PC-3 (cell line): ENCODE measurements around the gene MET.

ENCODE experiments used
- CTCF ChIP-seq: fragments of 300-600 bp; sonication (generic); conservative IDR thresholded peaks from 2 replicates; pipeline ENCODE4 v1.5.1; 2017; ENCODE audit warnings: antibody characterized with exemption, low read depth, mild to moderate bottlenecking, low read length
- EZH2 ChIP-seq: fragments of 300-600 bp; sonication (generic); IDR thresholded peaks from one replicate; pipeline ENCODE4 v1.6.1; 2017; ENCODE audit warnings: antibody characterized with exemption, mild to moderate bottlenecking, low read length; ENCODE audit not compliant: unreplicated experiment

- TF ChIP-seq CTCF (no peak), EZH2 (no peak)
Observed at GRCh38 chr7:116641551-116642153, 30.3 kb upstream of the MET start.
